HepG2 (cell line): Measurements from ENCODE around the gene NCOA1. TPM values are rescaled to one million over a fixed set of nuclear protein-coding genes. Genes with fewer than 3 reads are reported as not detected.

Experiments used
- BHLHE40 ChIP-seq: IDR thresholded peaks from 2 replicates; pipeline ENCODE4 v1.6.1; 2011; ENCODE audit warnings: low read length, improper control_type of control experiment
- GABPB1 ChIP-seq: IDR thresholded peaks from 2 replicates; pipeline ENCODE4 v1.6.1; 2016; ENCODE audit warnings: mild to moderate bottlenecking, missing genetic modification reagents, moderate library complexity, missing compliant biosample characterization
- HES4 ChIP-seq: sonication (generic); formaldehyde crosslinking; IDR thresholded peaks from 2 replicates; pipeline ENCODE4 v1.9.0; 2021; ENCODE audit warnings: mild to moderate bottlenecking, missing genetic modification reagents, borderline replicate concordance
- HIVEP1 ChIP-seq: sonication (generic); formaldehyde crosslinking; IDR thresholded peaks from 2 replicates; pipeline ENCODE4 v1.4.0; 2020; ENCODE audit warnings: mild to moderate bottlenecking, missing genetic modification reagents
- HNRNPLL ChIP-seq: fragments of 200-400 bp; formaldehyde crosslinking; IDR thresholded peaks from 2 replicates; pipeline ENCODE4 v1.6.1; 2017; ENCODE audit warnings: mild to moderate bottlenecking, low read depth, low read length; ENCODE audit not compliant: poor library complexity, severe bottlenecking
- HOXA9 ChIP-seq: sonication (generic); formaldehyde crosslinking; IDR thresholded peaks from 2 replicates; pipeline ENCODE4 v1.8.1; 2022; ENCODE audit warnings: missing genetic modification reagents, mild to moderate bottlenecking, moderate library complexity, borderline replicate concordance
- MIER3 ChIP-seq: IDR thresholded peaks from 2 replicates; pipeline ENCODE4 v1.6.1; 2016; ENCODE audit warnings: missing compliant biosample characterization, borderline replicate concordance
- NFIB ChIP-seq: sonication (generic); formaldehyde crosslinking; IDR thresholded peaks from 2 replicates; pipeline ENCODE4 v1.9.0; 2021; ENCODE audit warnings: missing genetic modification reagents, mild to moderate bottlenecking, borderline replicate concordance
- NFRKB ChIP-seq: fragments of 450-650 bp; IDR thresholded peaks from 2 replicates; pipeline ENCODE4 v1.6.1; 2017
- NR2F1 ChIP-seq, 2 experiments: fragments of 450-650 bp in 1 of 2; formaldehyde crosslinking in 1 of 2; IDR thresholded peaks; 2 replicates each; pipeline versions ENCODE4 v1.5.0 to v1.6.1; 2016 to 2020; ENCODE audit warnings: mild to moderate bottlenecking in 1 of 2, missing compliant biosample characterization in 1 of 2, missing genetic modification reagents in 1 of 2, moderate library complexity in 1 of 2
- RAD51 ChIP-seq: fragments of 450-650 bp; IDR thresholded peaks from 2 replicates; pipeline ENCODE4 v1.6.1; 2016; ENCODE audit warnings: borderline replicate concordance
- SAP130 ChIP-seq: IDR thresholded peaks from 2 replicates; pipeline ENCODE4 v1.6.1; 2016; ENCODE audit warnings: low read depth
- SATB2 ChIP-seq: sonication (generic); formaldehyde crosslinking; IDR thresholded peaks from 2 replicates; pipeline ENCODE4 v1.5.0; 2020; ENCODE audit warnings: missing genetic modification reagents
- SNRNP70 ChIP-seq: fragments of 200-400 bp; formaldehyde crosslinking; IDR thresholded peaks from 2 replicates; pipeline ENCODE4 v1.6.1; 2017; ENCODE audit warnings: mild to moderate bottlenecking, low read depth, low read length, moderate library complexity
- ZFY ChIP-seq: sonication (generic); formaldehyde crosslinking; IDR thresholded peaks from 2 replicates; pipeline ENCODE4 v1.4.0; 2020; ENCODE audit warnings: missing genetic modification reagents
- ZNF326 ChIP-seq: sonication (generic); formaldehyde crosslinking; IDR thresholded peaks from 2 replicates; pipeline ENCODE4 v1.4.0; 2020; ENCODE audit warnings: missing genetic modification reagents, borderline replicate concordance
- ZNF460 ChIP-seq: sonication (generic); formaldehyde crosslinking; IDR thresholded peaks from 2 replicates; pipeline ENCODE4 v1.5.1; 2020; ENCODE audit warnings: missing genetic modification reagents, mild to moderate bottlenecking, borderline replicate concordance
- ZNF503 ChIP-seq: sonication (generic); formaldehyde crosslinking; IDR thresholded peaks from 2 replicates; pipeline ENCODE4 v1.4.0; 2020; ENCODE audit warnings: missing genetic modification reagents
- ZNF792 ChIP-seq: IDR thresholded peaks from 2 replicates; pipeline ENCODE4 v1.6.1; 2016
- polyA plus RNA-seq, 8 experiments: library from polyadenylated mRNA; depleted of rRNA in 3 of 8; stranded (reverse) in 7 of 8; unstranded in 1 of 8; fragments of >200 nt; fragmentation: Illumina TruSeq in 4 of 8; extraction: Trizol in 4 of 8; gene quantifications; 2 replicates each; pipeline versions ENCODE4 v1.2.1 to v1.2.3, GENCODE V29; 2011 to 2016; ENCODE audit warnings: low read depth in 4 of 8, missing spikeins in 1 of 8, mixed read lengths in 1 of 8; ENCODE audit not compliant: insufficient read depth in 1 of 8
- total RNA-seq, 5 experiments: library from RNA; depleted of rRNA; stranded (reverse); fragments of >200 nt; fragmentation: Illumina TruSeq; extraction: Trizol; gene quantifications; 2 replicates each; pipeline ENCODE4 v1.2.3, GENCODE V29; 2016; ENCODE audit warnings: low read depth in 1 of 5
- TF ChIP-seq, protein P1 (sequence below): sonication (generic); formaldehyde crosslinking; IDR thresholded peaks from 2 replicates; pipeline ENCODE4 v1.5.0; 2020; ENCODE audit warnings: mild to moderate bottlenecking, missing genetic modification reagents
- TF ChIP-seq, protein P2 (sequence below): sonication (generic); formaldehyde crosslinking; IDR thresholded peaks from 2 replicates; pipeline ENCODE4 v1.5.0; 2020; ENCODE audit warnings: missing genetic modification reagents
- TF ChIP-seq, protein P3 (sequence below): sonication (generic); formaldehyde crosslinking; IDR thresholded peaks from 2 replicates; pipeline ENCODE4 v1.5.1; 2020; ENCODE audit warnings: missing genetic modification reagents, mild to moderate bottlenecking, borderline replicate concordance

The NCOA1 gene
- total and polyA plus RNA-seq, 2 of the 13 experiments (the other 11 are each of a cell fraction or from before 2014, with no cell fraction given): 10.0 to 10.4 TPM

GRCh38 chr2:24491542-24492420, 727 bp downstream of the NCOA1 start (continued):
- TF ChIP-seq NFRKB (no peak), ZNF326 (CRISPR knock-in tag) (no peak), SATB2 (CRISPR knock-in tag) (no peak), SAP130 (CRISPR knock-in tag) (peak; percentile 3; the same call in 1 of the 2 replicates), HES4 (peak; percentile 30; the same call in 1 of the 2 replicates), NFIB (CRISPR knock-in tag) (no peak), ZNF460 (no peak), RAD51 (no peak), SNRNP70 (no peak), ZNF503 (CRISPR knock-in tag) (no peak), ZNF792 (peak; percentile 9; the same call in 1 of the 2 replicates), HOXA9 (CRISPR knock-in tag) (no peak), BHLHE40 (no peak), NR2F1 (CRISPR knock-in tag; IDR thresholded peaks at IDR 0.05) (no peak), HIVEP1 (CRISPR knock-in tag) (no peak), HNRNPLL (peak; percentile 76), MIER3 (CRISPR knock-in tag) (no peak; the same call in 1 of the 2 replicates), GABPB1 (peak; percentile 71; the same call in 1 of the 2 replicates), ZFY (CRISPR knock-in tag) (peak; percentile 54; the same call in 1 of the 2 replicates)
- TF ChIP-seq, protein P1, sequence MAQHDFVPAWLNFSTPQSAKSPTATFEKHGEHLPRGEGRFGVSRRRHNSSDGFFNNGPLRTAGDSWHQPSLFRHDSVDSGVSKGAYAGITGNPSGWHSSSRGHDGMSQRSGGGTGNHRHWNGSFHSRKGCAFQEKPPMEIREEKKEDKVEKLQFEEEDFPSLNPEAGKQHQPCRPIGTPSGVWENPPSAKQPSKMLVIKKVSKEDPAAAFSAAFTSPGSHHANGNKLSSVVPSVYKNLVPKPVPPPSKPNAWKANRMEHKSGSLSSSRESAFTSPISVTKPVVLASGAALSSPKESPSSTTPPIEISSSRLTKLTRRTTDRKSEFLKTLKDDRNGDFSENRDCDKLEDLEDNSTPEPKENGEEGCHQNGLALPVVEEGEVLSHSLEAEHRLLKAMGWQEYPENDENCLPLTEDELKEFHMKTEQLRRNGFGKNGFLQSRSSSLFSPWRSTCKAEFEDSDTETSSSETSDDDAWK: no peak
- TF ChIP-seq, protein P2, sequence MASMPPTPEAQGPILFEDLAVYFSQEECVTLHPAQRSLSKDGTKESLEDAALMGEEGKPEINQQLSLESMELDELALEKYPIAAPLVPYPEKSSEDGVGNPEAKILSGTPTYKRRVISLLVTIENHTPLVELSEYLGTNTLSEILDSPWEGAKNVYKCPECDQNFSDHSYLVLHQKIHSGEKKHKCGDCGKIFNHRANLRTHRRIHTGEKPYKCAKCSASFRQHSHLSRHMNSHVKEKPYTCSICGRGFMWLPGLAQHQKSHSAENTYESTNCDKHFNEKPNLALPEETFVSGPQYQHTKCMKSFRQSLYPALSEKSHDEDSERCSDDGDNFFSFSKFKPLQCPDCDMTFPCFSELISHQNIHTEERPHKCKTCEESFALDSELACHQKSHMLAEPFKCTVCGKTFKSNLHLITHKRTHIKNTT (CRISPR knock-in tag): no peak
- TF ChIP-seq, protein P3, sequence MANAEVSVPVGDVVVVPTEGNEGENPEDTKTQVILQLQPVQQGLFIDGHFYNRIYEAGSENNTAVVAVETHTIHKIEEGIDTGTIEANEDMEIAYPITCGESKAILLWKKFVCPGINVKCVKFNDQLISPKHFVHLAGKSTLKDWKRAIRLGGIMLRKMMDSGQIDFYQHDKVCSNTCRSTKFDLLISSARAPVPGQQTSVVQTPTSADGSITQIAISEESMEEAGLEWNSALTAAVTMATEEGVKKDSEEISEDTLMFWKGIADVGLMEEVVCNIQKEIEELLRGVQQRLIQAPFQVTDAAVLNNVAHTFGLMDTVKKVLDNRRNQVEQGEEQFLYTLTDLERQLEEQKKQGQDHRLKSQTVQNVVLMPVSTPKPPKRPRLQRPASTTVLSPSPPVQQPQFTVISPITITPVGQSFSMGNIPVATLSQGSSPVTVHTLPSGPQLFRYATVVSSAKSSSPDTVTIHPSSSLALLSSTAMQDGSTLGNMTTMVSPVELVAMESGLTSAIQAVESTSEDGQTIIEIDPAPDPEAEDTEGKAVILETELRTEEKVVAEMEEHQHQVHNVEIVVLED: no peak
